ENCODE results near the gene RPTOR.

Gene RPTOR

DNA sequence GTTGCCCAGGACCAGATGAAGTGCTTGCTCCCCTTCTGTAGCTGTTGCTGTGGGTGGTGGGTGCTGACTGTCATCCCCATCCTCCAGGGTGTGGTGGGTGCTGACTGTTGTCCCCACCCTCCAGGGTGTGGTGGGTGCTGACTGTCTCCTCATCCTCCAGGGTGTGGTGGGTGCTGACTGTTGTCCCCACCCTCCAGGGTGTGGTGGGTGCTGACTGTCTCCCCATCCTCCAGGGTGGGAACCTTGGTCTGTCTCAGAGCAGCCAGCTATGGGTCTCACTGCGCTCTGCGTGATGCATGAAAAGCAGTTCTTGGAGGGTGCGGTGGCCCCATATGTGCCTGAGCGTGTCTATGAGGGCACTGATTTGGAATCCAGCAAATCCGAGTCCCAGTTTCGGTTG is 163.8 kb downstream of the RPTOR start:
- Histone ChIP-seq H3K27ac (replicated peaks) (no peak overlapping the region), H3K27me3 (ENCODE audit: insufficient read depth, poor library complexity, severe bottlenecking) (no peaks in the 10 kb centered on the region)
- no peak for DNase-seq (ENCODE audit: low read depth in 1 of 2, low spot score in 1 of 2)

DNA sequence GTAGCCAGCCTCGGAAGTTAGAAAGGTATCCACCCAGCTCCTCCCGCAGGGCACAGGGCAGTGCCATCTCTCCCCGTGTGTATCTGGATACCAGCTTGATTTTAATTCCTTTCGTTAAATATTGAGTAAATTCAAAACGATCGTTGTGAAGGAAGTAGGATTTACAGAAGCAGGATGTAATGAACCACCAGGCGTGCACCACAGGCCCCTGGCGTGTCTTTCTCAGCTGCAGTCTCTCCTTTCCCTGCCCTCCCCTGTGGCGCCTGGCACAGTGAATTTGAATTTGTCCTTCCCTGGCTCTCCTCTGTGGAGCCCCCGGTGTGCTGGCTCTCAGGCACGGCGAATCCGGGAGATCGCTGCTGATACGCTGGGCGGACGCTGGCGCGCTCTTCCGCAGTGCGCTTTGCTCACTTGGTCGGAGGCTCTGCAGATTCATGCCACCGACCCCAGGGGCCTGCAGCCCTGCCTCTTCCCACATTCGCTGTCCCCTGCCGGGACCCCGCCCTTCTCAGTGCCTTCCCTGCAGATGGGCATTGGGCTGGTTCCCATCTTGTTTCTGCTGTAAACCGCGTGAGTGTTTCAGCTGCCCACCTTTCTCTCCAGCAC is 164.6 kb downstream of the RPTOR start:
- no peak for TF ChIP-seq SPI1 (IDR thresholded peaks at IDR 0.05; ENCODE audit: borderline replicate concordance, low read depth)
- TF ChIP-seq, protein P1, sequence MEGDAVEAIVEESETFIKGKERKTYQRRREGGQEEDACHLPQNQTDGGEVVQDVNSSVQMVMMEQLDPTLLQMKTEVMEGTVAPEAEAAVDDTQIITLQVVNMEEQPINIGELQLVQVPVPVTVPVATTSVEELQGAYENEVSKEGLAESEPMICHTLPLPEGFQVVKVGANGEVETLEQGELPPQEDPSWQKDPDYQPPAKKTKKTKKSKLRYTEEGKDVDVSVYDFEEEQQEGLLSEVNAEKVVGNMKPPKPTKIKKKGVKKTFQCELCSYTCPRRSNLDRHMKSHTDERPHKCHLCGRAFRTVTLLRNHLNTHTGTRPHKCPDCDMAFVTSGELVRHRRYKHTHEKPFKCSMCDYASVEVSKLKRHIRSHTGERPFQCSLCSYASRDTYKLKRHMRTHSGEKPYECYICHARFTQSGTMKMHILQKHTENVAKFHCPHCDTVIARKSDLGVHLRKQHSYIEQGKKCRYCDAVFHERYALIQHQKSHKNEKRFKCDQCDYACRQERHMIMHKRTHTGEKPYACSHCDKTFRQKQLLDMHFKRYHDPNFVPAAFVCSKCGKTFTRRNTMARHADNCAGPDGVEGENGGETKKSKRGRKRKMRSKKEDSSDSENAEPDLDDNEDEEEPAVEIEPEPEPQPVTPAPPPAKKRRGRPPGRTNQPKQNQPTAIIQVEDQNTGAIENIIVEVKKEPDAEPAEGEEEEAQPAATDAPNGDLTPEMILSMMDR (IDR thresholded peaks at IDR 0.05; ENCODE audit: insufficient read depth, low read length) = no peak
- no peak for TF ChIP-seq POLR2AphosphoS5 (IDR thresholded peaks at IDR 0.05; ENCODE audit: low read depth)
- no peak for TF ChIP-seq GABPA (IDR thresholded peaks at IDR 0.05; ENCODE audit: low read depth)
- TF ChIP-seq, protein P2, sequence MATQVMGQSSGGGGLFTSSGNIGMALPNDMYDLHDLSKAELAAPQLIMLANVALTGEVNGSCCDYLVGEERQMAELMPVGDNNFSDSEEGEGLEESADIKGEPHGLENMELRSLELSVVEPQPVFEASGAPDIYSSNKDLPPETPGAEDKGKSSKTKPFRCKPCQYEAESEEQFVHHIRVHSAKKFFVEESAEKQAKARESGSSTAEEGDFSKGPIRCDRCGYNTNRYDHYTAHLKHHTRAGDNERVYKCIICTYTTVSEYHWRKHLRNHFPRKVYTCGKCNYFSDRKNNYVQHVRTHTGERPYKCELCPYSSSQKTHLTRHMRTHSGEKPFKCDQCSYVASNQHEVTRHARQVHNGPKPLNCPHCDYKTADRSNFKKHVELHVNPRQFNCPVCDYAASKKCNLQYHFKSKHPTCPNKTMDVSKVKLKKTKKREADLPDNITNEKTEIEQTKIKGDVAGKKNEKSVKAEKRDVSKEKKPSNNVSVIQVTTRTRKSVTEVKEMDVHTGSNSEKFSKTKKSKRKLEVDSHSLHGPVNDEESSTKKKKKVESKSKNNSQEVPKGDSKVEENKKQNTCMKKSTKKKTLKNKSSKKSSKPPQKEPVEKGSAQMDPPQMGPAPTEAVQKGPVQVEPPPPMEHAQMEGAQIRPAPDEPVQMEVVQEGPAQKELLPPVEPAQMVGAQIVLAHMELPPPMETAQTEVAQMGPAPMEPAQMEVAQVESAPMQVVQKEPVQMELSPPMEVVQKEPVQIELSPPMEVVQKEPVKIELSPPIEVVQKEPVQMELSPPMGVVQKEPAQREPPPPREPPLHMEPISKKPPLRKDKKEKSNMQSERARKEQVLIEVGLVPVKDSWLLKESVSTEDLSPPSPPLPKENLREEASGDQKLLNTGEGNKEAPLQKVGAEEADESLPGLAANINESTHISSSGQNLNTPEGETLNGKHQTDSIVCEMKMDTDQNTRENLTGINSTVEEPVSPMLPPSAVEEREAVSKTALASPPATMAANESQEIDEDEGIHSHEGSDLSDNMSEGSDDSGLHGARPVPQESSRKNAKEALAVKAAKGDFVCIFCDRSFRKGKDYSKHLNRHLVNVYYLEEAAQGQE (IDR thresholded peaks at IDR 0.05; ENCODE audit: insufficient replicate concordance, low read depth) = no peak
- DNase-seq (ENCODE audit: low read depth in 1 of 2, low spot score in 1 of 2) = no peak
- H3K27me3 ChIP-seq (ENCODE audit: insufficient read depth, poor library complexity, severe bottlenecking) = no peaks in the 10 kb centered on the region
- no peak overlapping the region for H3K4me3 ChIP-seq (replicated peaks; ENCODE audit: insufficient read depth, low read length)
- no peak overlapping the region for H3K27ac ChIP-seq (replicated peaks)

More for the DNA sequence above, 163.8 kb downstream of the RPTOR start:
- TF ChIP-seq GABPA (IDR thresholded peaks at IDR 0.05; ENCODE audit: low read depth) (no peak), POLR2AphosphoS5 (IDR thresholded peaks at IDR 0.05; ENCODE audit: low read depth) (no peak), SPI1 (IDR thresholded peaks at IDR 0.05; ENCODE audit: borderline replicate concordance, low read depth) (no peak)
- TF ChIP-seq, protein P2 (IDR thresholded peaks at IDR 0.05; ENCODE audit: insufficient replicate concordance, low read depth) = no peak
- TF ChIP-seq, protein P1 (IDR thresholded peaks at IDR 0.05; ENCODE audit: insufficient read depth, low read length) = no peak
- no peak overlapping the region for H3K4me3 ChIP-seq (replicated peaks; ENCODE audit: insufficient read depth, low read length)

DNA sequence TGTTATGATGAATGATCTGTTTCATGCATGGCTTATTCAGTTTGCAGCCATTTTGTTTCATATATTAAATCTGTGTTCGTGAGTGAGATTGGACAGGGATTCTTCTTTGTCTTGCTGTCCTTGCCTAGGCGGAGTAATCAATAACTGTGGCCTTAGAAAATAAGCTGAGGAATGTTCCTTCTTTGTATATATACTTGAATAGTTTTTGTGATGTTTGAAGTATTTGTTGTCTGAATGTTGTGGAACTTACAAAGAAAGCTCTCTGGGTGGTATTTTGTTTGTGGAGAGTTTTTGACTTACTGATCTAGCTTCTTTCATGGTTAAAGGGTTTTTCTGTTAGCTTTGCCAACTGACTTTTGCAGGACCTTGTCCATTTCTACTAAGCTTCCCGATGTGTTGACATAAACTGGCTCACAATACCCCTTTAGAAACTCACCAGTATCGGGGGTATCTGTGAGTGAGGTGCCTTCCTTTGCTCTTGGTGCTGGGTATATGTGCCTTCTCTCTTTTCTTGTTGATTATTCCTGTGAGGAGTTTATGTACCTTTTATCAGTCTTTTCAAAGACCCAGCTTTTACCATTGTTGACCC is 166.2 kb downstream of the RPTOR start:
- no peak for DNase-seq (ENCODE audit: low read depth in 1 of 2, low spot score in 1 of 2)
- no peaks in the 10 kb centered on the region for H3K27me3 ChIP-seq (ENCODE audit: insufficient read depth, poor library complexity, severe bottlenecking)
- no peak for TF ChIP-seq GABPA (IDR thresholded peaks at IDR 0.05; ENCODE audit: low read depth)
- TF ChIP-seq, protein P1 (IDR thresholded peaks at IDR 0.05; ENCODE audit: insufficient read depth, low read length) = no peak
- TF ChIP-seq POLR2AphosphoS5 (IDR thresholded peaks at IDR 0.05; ENCODE audit: low read depth) = no peak
- TF ChIP-seq SPI1 (IDR thresholded peaks at IDR 0.05; ENCODE audit: borderline replicate concordance, low read depth) = no peak
- TF ChIP-seq, protein P2 (IDR thresholded peaks at IDR 0.05; ENCODE audit: insufficient replicate concordance, low read depth) = no peak
- H3K4me3 ChIP-seq (replicated peaks; ENCODE audit: insufficient read depth, low read length) = no peak overlapping the region
- no peak overlapping the region for H3K27ac ChIP-seq (replicated peaks)
